Left renal pelvis (tissue), 4 donors: Measurements from ENCODE around the gene CERCAM. TPM values are rescaled to one million over a fixed set of nuclear protein-coding genes. Genes with fewer than 3 reads are reported as not detected.
"Not testable (repeated sequence)": the region's sequence is repeated elsewhere in the genome, so short reads cannot be mapped to it uniquely, and the experiment has no call there.

Source experiments
- DNase-seq, 4 donors: peaks; one replicate each; pipeline ENCODE4 v3.0.0-alpha.2; 2013; ENCODE audit warnings: low read depth in 4 of 4, low spot score in 3 of 4
- polyA plus RNA-seq, 4 donors: library from polyadenylated mRNA; unstranded; fragments of 120-200 nt; gene quantifications; one replicate each; pipeline ENCODE4 v1.2.1, GENCODE V29; 2013; ENCODE audit not compliant: insufficient read length in 4 of 4

The CERCAM gene
- polyA plus RNA-seq, 4 donors = 37.7 to 103 (median 50.1) TPM

DNA sequence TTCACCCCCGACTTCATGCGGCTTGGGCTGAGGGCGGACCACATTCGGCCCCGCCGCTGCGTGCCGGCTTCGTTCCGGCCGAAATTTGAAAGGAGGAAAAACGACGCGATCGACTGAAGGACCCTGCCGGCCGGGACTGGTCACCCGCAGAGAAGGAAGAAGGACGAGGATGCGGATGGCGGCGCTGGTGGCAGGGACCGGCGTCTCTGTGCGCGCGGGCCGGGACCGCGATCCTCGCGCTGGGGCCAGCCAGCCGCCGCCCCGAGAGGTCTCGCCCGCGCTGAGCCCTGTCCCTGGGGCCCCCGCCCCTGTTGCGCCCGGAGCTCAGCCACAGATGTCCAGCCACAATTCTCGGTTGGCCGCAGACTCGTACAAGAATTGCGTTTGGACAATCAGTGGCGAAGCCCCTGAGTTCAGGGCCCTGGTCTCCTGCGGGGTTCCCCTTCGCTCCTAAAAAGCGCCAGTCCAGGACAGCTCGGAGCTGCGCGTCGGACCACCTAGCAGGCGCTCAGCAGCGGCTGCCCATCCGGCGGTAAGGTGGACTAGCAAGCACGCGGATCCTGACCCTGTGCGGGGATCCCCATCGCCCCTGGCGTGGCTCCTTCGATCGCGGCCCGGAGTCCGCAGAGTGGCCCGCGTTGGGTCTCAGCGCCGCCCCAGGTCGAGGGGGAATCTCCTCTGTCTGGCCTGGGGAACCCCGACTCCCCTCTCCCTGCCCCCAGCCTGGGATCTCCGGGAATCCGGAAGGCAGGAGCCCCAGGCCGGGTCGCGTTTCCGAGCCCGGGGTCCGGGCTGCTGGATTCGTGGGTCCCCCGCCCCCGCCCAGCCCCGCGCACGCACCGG lies 28.1 kb upstream of the CERCAM start:
- DNase-seq = no peak

DNA sequence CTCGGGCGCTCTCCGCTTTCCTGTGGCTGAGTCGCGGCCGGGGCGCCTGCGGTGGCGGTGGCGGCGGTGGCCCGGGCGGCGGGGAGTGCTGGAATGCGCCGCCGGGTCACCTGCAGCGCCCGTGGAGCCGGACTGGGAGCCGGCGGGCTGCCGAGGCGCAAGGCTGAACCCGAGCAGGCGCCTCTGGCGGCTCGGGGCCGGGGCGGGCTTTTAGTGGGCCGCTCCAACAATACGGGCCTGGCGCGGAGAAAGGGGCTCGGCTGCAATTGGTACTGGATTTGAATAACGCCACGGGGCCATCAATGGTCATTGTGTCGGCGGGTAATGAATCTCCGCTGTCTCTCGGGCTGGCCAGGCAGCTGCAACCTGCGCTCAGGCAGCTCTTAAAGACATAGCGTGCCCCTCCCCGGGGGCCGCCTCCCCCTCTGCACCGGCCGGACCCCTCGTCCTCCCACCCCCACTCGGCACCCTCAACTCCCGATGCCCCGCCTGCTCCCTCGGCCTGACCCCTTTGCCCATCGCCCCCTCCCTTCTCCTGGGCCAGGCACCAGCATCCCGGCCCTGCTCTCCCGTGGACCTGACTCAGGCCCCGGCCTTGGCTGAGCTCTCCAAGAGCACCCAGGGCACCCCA lies 27.4 kb upstream of the CERCAM start:
- DNase-seq = no peak

DNA sequence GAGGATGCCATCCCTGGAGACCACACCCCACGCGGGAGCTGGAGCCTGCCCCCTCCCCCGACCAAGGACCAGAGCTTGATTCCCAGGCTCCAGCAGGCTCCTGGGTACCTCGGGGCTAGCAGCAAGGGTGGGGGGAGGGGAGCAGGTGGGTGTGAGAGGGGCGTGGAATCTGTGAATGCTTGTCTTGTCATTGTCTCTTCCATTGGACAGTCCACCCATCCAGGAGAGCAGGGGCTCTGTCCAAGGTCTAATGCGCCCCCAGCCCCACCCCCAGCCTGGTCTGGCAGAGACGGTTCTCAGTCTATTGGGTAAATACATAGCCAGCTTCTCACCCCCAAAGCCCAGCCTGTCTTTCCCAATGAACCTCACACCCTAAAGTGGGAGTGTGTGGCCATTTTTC lies 26.7 kb upstream of the CERCAM start:
- no peak for DNase-seq

DNA sequence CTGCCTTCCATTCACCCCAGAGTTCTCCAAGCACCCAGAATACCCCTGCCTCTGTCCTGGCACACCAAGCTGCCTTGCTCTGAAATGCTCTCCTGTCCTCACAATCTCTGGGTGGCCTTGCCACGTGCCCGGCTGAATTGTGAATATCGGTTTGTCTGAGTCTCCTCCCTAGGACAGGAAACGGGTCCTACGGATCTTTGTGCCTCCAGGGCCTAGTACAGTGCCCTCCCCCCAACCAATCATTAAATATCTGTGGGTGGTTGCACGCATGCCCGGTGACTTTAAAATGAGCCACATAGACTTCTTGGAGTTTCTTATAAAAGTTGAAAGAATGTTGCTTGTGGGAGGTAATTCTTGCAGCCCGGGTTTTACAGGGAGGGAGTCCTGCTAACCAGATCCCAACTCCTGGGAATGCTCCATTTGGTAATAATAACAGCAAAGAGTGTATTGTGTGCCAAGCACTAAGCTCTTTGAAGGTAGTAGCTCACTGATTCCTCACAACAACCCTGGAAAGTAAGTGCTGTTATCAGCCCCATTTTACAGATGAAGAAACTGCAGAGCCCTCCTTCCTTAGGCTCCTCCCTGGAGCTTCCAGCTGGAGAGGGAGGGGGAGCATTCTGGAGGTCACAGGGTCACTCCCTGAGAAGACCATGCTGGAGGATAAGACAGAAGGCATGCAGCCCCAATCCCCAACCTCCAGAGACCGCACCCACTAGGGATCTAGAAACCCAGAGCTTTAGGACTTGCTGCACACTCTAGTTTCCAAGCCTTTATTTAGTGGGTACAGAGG lies 26.1 kb upstream of the CERCAM start:
- no peak for DNase-seq

DNA sequence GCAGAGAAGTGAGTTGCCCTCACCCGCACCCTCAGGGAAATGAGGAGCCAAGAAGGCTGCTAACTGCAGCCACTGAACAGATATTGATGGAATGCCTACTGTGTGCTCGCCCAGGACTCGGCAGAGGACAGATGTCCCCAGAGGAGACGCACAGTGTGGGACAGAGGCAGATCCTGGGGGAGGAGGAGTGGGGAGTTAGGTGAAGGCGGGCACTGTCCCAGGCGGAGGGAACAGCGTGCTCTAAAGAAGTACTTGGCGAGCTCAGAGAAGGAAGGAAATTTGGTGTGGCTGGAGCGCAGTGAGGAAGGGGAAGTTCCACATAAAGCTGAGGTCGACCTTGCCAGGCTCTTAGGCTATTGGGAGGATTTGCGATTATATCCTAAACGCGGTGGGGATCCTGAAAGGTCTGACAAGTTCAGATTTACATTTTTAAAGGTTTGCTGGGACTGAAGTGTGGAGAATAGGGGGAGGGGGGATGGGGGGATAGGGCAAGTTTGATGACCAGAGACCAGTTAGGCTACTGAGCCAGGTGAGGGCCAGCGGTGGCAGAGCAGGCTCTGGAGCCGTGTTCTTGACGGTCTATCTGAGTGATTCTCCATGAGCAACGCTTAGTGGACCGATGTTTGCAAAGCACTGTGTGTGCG lies 23.6 kb upstream of the CERCAM start:
- no peak for DNase-seq

DNA sequence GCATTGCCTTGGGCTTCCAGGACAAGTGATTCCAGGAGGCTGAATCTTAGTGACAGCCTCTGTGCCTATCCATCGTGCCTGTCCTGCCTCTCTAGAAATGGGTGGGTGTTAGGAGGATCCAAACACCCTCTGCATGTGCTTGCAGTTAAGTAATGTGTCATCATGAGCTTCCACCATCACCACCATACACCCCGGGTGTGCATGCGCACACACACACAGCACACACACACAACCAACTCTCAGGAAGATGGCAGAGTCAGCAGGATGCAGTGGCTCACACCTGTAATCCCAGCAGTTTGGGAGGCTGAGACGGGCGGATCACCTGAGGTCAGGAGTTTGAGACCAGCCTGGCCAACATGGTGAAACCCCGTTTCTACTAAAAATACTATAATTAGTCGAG lies 22.8 kb upstream of the CERCAM start:
- DNase-seq = no peak

DNA sequence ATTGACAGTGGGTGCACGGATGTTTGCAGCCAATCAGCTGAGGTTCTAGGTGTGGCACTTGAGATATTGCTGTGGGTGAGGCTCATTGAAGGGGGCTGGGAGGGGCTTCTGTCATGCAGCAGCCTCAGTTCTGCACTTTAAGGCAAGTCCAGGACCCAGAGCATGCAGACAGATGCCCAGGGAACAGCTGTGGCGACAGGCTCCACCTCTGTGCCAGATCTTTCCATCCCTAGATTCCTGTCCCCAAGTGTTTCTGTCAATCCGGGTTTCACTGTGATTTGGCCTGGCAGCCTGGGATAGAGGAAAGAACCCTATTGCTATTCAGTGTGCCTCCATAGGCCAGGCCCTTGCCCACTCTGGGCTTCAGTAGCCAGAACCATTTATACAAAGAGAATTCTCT lies 20.8 kb upstream of the CERCAM start:
- no peak for DNase-seq

DNA sequence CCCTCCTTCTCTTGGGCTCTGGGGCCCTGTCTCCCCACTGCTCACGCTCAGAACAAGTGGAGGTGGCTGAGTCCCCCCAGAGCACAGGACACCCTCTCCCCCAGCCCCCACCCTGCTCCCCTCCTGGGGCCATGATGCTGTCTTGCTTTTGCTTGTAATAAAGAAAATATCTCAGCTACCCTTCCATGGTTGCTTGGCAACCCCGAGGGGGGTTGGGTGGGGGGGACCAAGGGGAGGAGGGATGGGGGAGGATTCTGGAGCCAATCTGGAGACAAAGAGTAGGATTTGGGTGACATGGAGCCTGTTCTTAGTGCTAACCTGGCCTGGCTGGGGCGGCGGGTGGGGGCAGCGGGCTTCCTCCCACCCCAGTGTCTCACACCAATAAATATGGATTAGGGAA lies 16.1 kb upstream of the CERCAM start:
- no peak for DNase-seq

DNA sequence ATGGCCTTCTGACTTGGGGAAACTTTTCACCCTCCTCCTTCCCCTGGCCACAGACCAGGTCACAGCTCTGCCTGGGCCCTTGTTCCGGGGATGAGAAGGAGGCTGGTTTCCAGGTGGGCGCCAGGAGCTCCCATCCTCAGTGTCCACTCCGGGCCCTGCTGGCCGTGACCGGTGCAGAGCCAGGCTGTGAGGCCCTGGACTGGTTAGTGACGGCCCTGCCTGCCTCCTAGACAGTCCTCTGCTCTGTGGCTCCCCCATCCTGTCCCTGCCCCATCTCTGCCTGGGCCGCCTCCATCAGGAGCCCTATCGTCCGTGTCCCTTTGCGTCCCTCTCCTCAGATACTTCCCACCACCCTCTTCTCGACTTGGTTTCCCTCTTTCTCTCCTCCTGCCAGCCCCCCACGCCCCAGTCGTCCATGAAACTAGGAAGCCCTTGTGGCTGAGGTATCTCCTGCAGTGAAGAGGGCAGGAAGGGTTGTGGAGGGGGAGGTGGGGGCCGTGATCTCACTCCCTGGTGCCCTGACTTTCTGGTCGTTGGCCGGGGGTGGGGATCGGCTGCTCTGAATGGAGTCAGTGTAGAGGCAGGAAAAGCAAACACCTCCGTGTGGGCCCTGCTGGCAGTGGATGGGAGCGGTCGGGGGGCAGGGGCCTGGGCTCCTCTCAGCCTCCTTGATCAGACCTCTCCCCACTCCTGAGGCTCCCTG lies 15.4 kb upstream of the CERCAM start:
- no peak for DNase-seq

DNA sequence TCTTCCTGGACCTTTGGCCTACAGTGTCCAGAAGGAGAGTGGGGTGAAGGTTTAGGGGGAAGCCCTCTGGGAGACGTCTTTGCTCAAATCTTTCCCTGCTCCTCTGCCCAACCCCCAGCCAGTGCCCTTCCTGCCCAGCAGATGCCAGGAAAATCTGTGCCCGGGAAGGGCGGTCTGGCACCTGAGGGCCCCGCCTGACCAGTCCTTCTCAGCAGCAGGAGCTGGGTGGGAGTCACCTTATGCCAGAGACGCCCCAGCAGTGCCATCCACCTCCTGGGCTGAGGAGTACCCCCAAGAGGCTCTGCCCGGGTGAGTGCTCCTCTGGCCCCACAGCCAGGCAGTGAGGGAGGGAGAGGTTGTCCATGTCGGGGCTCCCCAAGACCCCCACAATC lies 14.9 kb upstream of the CERCAM start:
- no peak for DNase-seq

DNA sequence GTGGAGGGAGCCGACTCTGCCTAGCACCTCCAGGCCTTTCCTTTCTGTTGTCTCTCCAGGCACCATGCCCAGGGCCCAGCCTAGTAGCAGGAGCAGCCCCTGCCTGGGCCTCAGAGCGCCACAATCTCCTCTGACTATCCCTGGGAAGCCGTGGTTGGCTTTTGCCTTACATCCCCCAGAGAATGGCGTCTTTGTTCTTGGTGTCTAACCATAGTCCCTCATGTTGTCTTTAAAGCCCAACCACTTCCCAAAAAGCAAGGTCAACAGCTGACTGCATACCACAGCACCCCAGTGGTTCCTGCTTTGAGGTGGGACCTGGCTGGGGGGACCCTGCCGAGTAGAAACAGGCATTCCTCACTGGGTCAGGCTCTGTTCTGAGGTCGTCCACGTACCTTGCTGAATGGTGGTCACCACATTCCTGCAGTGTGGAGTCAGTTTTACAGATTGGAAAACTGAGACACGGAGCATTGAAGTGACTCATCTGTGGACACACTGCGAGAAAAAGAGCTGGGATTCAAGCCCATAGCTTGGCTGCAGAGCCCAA lies 13.7 kb upstream of the CERCAM start:
- DNase-seq = no peak

DNA sequence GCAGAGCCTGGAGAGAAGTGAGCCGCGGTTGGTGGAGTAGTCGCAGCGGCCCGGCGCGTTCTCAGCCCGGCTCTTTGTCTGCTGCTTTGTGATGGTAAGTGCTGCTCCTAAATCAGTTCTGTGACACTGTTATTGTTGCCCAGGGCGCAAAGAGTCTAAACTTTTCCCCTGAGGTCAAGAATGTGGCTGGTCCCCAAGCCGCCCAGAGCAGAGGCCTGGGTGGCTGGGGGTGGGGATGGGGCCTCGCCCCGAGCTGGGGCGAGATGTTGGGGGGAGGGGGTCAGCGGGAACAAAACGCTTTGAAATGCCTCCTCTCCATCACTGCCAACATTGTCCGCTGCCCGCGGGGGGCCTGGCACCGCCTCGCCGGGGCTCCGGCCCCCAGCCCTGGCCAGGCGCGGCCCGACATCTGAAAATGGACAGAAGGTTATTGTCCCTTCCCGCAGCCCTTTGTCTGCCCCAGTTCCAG lies 11.7 kb upstream of the CERCAM start:
- DNase-seq = no peak

DNA sequence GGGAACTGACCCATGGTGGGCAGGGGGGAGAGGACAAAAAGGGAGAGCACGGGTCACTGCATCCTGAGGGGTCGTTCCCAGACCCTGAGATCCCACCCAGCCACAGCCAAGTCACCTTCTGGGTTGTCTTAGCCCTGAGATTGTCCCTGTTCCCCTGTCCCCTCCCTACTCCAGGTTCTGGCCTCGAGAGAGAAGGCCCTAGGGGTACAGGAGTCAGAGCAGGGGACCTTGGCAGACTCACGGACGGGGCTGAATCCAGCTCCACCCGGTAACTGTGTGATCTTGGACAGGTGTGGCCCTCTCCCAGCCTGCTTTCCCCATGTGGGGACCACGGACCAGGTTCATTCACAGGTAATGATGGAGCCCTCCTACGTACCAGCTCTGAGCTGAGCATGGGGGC lies 11.2 kb upstream of the CERCAM start:
- DNase-seq = no peak

DNA sequence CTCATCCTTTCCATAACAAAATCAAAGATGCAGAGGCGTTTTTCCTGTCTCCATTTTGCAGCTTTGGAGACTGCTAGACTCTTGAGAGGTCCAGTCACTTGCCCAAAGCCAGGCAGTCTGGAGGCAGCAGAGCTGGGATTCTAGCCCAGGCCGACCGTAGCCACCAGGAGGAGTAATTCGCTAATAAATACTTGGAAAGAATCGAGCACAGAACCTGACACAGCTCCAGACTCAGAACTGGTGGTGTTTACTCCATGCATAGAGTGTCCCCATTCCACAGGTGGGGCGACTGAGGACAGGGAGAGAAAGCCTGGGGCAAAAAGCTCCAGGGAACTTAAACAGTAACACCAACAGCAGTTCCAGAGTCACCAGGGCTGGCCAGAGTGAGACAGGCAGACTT lies 10.7 kb upstream of the CERCAM start:
- no peak for DNase-seq

DNA sequence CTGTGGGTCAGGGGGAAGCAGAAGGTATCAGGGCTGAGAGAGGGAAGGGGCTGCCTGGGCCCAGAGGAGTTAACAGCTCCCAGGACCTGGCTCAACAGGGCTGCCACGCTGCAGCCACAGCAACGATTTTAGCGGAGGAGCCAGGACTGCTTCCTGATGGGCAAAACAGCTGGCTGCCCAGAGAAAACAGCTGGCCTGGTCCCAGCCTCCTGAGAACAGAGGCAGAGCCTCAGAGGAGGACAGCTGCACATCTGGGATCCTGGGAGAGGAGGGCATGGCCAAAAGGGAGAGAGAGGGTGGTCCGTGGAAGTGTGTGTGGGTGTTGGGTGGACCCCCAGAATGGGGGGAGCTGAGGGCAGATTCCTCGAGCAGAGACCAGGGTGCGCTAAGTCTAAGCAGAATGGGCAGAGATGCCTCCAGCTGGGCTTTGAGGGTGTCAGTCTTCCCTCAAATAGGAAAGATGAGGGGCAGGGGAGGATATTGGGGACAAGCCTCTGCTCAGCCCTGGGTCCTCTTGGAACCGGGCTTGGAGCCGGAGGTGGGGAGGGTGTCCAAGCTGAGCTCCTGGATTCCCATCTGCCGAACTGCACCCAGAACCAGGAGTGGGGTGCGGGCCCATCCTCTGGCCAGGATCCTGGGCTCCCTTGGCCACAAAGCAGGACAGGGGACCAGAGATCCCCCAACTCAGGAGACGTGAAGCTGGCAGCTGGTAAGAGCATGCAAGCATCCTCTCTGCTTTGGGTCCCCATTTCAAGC lies 9.1 kb upstream of the CERCAM start:
- DNase-seq = no peak

DNA sequence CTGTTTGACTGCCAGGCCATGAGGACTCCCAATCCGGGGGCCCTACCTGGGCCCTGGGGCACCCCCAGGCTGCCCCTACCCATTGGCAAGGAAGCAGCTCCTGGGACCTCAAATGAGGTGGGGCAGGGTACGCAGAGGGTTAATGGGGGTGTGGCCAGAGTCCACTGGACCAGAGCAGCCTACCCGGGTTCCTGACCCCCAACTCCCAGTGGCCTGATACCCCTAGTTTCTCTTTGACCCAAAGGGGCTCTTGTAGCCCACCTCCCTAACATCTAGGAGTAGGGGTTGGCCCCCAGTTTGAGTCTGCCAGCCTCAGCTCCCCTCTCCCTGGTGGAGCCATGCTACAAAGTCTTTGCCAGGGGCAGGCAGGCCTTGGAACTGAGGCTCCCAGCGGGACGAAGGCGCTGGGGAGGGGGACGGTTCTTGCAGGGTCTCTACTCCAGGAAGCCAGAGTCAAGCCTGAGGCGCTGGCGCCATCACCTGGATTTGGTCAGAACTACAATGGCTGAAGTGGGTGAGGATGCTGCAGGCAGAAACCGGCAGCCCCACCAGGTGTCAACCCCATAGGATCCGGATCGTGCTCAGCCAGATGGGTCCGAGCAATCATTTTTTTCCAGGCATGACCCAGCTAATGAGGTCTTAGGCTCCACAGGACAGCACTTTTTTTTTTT lies 8.4 kb upstream of the CERCAM start:
- no peak for DNase-seq

DNA sequence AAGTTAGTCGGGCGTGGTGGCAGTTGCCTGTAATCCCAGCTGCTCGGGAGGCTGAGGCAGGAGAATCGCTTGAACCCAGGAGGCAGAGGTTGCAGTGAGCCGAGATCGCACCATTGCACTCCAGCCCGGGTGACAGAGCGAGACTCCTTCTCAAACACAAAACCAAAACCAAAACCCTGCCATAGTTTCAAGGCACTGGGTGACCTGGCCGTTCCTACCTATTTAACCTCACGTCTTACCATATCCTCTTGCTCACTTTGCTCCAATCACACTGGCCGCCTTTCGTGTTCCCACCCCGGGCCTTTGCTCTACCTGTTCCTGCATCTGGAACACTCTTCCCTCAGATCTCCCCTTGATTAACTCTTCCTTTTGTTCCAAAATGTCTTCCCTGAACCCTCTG lies 6.9 kb upstream of the CERCAM start:
- DNase-seq = not testable (repeated sequence)

DNA sequence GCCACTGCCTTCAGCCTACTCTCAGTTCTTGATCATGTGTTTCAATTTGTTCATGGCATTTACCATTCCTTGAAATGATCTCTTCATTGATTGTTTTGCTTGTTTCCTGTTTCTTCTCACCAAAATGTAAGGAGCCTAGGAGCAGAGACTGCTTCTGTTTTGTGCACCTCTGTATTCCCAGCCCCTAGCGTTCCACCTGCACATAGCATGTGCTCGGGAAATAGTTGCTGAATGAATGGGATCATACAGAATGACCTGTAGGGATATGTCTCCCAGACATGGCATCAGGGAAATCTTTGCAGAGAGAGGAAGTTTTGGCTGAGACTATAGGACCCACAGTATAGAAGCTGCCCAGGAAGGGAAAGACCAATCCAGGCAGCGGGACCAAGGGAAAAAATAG lies 6.2 kb upstream of the CERCAM start:
- DNase-seq = no peak

DNA sequence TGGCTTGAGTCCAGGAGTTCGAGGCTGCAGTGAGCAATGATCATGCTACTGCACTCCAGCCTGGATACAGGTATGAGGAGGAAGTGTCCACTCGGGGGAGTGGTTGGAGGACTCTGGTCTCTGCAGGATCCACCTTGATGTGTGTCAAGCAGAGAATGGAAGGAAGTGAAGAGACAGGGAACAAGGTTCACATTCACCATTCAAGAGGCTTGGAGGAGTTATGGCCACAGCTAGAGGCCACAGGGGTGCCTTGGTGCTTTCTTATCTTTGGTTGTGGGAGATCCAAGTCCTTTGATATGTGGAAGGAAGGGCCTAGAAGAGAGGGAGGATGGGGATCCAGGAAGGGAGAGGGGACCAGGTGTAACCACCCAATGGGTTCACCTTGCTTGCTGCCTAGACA lies 5.4 kb upstream of the CERCAM start:
- DNase-seq = no peak
